HEK293T (cell line): ENCODE results near the gene TFDP1.

ENCODE experiments used
- CTCF ChIA-PET: fragments of 350-600 bp; formaldehyde crosslinking; extraction: SDS; loops from one replicate; lab custom pipeline; 2021; ENCODE audit warnings: antibody characterized with exemption, inconsistent platforms; lab: Yijun Ruan, JAX
- POLR2A ChIA-PET: fragments of 350-600 bp; formaldehyde crosslinking; extraction: SDS; loops from one replicate; lab custom pipeline; 2020; ENCODE audit warnings: antibody characterized with exemption, inconsistent platforms; lab: Yijun Ruan, JAX
- DNase-seq: peaks from one replicate; pipeline ENCODE4 v3.0.0; 2012; ENCODE audit warnings: mixed read lengths; ENCODE audit errors: extremely low spot score
- ARNT ChIP-seq: fragments of 450-650 bp; IDR thresholded peaks from 2 replicates; pipeline ENCODE4 v1.6.1; 2017; ENCODE audit warnings: mild to moderate bottlenecking
- BHLHE40 ChIP-seq: fragments of 450-650 bp; IDR thresholded peaks from 2 replicates; pipeline ENCODE4 v1.6.1; 2016; ENCODE audit warnings: mild to moderate bottlenecking, moderate library complexity, borderline replicate concordance
- CTBP1 ChIP-seq: fragments of 450-650 bp; IDR thresholded peaks from 2 replicates; pipeline ENCODE4 v1.6.1; 2016; ENCODE audit warnings: borderline replicate concordance
- ELF4 ChIP-seq: fragments of 450-650 bp; IDR thresholded peaks from 2 replicates; pipeline ENCODE4 v1.6.1; 2017; ENCODE audit warnings: antibody characterized with exemption
- FOXA1 ChIP-seq: fragments of 450-650 bp; IDR thresholded peaks from 2 replicates; pipeline ENCODE4 v1.6.1; 2016; ENCODE audit warnings: mild to moderate bottlenecking
- FOXK2 ChIP-seq: fragments of 450-650 bp; IDR thresholded peaks from 2 replicates; pipeline ENCODE4 v1.6.1; 2016; ENCODE audit warnings: mild to moderate bottlenecking
- FOXM1 ChIP-seq: fragments of 450-650 bp; IDR thresholded peaks from 2 replicates; pipeline ENCODE4 v1.6.1; 2017; ENCODE audit warnings: mild to moderate bottlenecking, borderline replicate concordance
- HDGF ChIP-seq: fragments of 450-650 bp; IDR thresholded peaks from 2 replicates; pipeline ENCODE4 v1.6.1; 2017; ENCODE audit warnings: antibody characterized with exemption, borderline replicate concordance
- L3MBTL2 ChIP-seq: fragments of 450-650 bp; conservative IDR thresholded peaks from 2 replicates; pipeline ENCODE4 v1.6.1; 2016; ENCODE audit warnings: mild to moderate bottlenecking
- LEF1 ChIP-seq: fragments of 450-650 bp; IDR thresholded peaks from 2 replicates; pipeline ENCODE4 v1.6.1; 2017; ENCODE audit warnings: mild to moderate bottlenecking, borderline replicate concordance
- NFRKB ChIP-seq: fragments of 450-650 bp; IDR thresholded peaks from 2 replicates; pipeline ENCODE4 v1.6.1; 2016; ENCODE audit warnings: mild to moderate bottlenecking, moderate library complexity
- SP1 ChIP-seq: fragments of 450-650 bp; IDR thresholded peaks from 2 replicates; pipeline ENCODE4 v1.6.1; 2017
- SUZ12 ChIP-seq: fragments of 450-650 bp; IDR thresholded peaks from 2 replicates; pipeline ENCODE4 v1.6.1; 2016; ENCODE audit warnings: mild to moderate bottlenecking
- TARDBP ChIP-seq: fragments of 450-650 bp; IDR thresholded peaks from 2 replicates; pipeline ENCODE4 v1.6.1; 2016
- ZNF384 ChIP-seq: fragments of 450-650 bp; IDR thresholded peaks from 2 replicates; pipeline ENCODE4 v1.6.1; 2016
- TF ChIP-seq, protein P1 (sequence below): fragments of 450-650 bp; IDR thresholded peaks from 2 replicates; pipeline ENCODE4 v1.6.1; 2016

TFDP1 gene

DNA sequence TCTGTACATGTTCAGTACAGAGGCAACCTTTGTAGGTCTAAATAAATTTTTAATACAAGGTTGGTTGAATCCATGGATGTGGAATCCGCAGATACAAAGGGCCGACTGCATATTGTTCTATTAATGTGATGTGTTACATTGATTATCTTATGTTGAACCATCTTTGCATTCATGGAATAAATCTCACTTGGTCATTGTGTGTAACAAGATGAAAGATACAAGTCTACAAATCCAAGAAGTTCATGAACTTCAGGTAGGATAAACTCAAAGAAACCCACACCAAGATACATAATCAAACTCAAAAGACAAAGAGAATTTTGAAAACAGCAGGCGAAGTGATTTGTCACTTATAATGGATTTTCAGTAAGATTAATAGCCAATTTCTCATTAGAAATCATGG is 8.0 kb upstream of the TFDP1 start:
- ChIA-PET CTCF (no interaction called here), POLR2A (no interaction called here)
- TF ChIP-seq L3MBTL2 (no peak), FOXA1 (no peak), SP1 (no peak), TARDBP (no peak), ELF4 (no peak), NFRKB (no peak), ZNF384 (no peak), SUZ12 (no peak), HDGF (no peak), BHLHE40 (no peak), FOXK2 (no peak), FOXM1 (no peak), LEF1 (no peak), ARNT (no peak), CTBP1 (no peak)
- TF ChIP-seq, protein P1, sequence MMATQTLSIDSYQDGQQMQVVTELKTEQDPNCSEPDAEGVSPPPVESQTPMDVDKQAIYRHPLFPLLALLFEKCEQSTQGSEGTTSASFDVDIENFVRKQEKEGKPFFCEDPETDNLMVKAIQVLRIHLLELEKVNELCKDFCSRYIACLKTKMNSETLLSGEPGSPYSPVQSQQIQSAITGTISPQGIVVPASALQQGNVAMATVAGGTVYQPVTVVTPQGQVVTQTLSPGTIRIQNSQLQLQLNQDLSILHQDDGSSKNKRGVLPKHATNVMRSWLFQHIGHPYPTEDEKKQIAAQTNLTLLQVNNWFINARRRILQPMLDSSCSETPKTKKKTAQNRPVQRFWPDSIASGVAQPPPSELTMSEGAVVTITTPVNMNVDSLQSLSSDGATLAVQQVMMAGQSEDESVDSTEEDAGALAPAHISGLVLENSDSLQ = no peak
- DNase-seq = no peak

- TF ChIP-seq FOXK2 (no peak), BHLHE40 (no peak), ZNF384 (no peak), ELF4 (no peak), FOXM1 (no peak), NFRKB (no peak)
- CTCF ChIA-PET = no interaction called here
- POLR2A ChIA-PET = no interaction called here
- DNase-seq = no peak
These were observed 6.6 kb upstream of the TFDP1 start for GRCh38 chr13:113577881-113578435.

GRCh38 chr13:113579686-113580085 is 4.9 kb upstream of the TFDP1 start:
- CTCF ChIA-PET = no interaction called here
- DNase-seq = no peak
- TF ChIP-seq L3MBTL2 (no peak), FOXM1 (no peak), ZNF384 (no peak), CTBP1 (no peak), FOXK2 (no peak), NFRKB (no peak), SP1 (no peak), ARNT (no peak), TARDBP (no peak), FOXA1 (no peak), LEF1 (no peak), ELF4 (no peak), BHLHE40 (no peak), SUZ12 (no peak), HDGF (no peak)
- TF ChIP-seq, protein P1 = no peak
- POLR2A ChIA-PET = no interaction called here

- CTCF ChIA-PET = no interaction called here
- TF ChIP-seq ARNT (no peak), SUZ12 (no peak), BHLHE40 (no peak), CTBP1 (no peak), L3MBTL2 (no peak), HDGF (no peak), SP1 (no peak), FOXA1 (no peak), FOXK2 (no peak), FOXM1 (no peak), NFRKB (no peak), LEF1 (no peak)
- TF ChIP-seq, protein P1 = no peak
- no peak for DNase-seq
- POLR2A ChIA-PET = no interaction called here
These were observed 2.7 kb upstream of the TFDP1 start for GRCh38 chr13:113581871-113582270.

- DNase-seq = no peak
- ChIA-PET CTCF (no interaction called here), POLR2A (no interaction called here)
- TF ChIP-seq FOXK2 = no peak
- TF ChIP-seq TARDBP = peak; percentile 17; the same call in 1 of the 2 replicates
These were observed 1.5 kb upstream of the TFDP1 start for GRCh38 chr13:113582841-113583631.

DNA sequence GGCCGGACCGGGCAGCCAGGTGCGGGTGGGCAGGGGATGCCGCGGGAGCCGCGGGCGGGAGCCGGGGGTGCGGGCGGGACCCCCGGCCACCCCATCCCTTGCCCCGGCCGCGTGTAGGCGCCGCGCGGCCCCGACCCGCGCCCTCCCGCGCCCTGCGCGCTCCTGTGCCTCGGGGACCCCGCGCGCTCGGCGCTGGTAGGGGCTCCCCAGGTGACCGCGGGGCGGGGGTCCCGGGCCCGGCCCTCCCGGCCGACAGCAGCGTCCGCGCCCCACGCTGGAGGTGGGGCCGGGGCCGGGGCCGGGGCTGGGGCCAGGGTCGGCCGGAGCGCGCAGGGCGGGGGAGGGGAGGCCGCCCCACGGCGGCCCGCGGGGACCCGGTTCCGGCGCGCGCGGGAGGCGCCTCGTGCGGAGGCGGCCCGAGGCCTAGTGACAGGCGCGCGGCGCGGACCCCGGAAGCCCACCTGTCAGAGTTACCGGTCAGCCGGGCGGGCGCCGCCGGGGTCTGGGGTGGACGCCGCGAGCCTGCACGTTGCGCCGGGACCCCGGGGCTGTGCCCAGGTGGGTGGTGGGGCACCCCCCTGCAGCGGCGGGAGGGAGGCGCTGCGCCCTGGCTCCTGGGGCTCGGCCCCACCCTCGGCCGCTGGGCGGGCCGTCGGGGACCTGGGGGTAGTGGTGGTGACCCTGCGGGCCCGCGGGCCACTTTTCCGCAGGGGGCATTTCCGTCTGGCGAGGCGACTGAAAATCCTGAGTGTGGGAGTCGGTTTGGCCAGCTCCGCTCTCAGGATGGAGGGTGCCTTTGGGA is 518 bp downstream of the TFDP1 start:
- TF ChIP-seq FOXA1 = no peak
- no peak for TF ChIP-seq FOXK2
- no peak for TF ChIP-seq NFRKB
- TF ChIP-seq ELF4 = no peak
- no peak for TF ChIP-seq ARNT
- no peak for TF ChIP-seq SUZ12
- no peak for TF ChIP-seq CTBP1
- no peak for TF ChIP-seq L3MBTL2
- no peak for TF ChIP-seq BHLHE40
- no peak for TF ChIP-seq SP1
- no peak for TF ChIP-seq FOXM1
- no peak for TF ChIP-seq TARDBP
- TF ChIP-seq HDGF = no peak
- TF ChIP-seq, protein P1 = no peak
- no peak for TF ChIP-seq ZNF384
- no peak for TF ChIP-seq LEF1
- ChIA-PET POLR2A (interaction anchor here (0.6 kb wide), 1 partner anchor 12 kb away, joined by 3 read pairs; no protein-coding TSS in a partner anchor), CTCF (no interaction called here)
- no peak for DNase-seq
